Lung (tissue), 12 donors: ENCODE results near the gene B3GNT2. TPM values are rescaled to one million over a fixed set of nuclear protein-coding genes. Genes with fewer than 3 reads are reported as not detected.

Source experiments
- ATAC-seq: fragments of 200-7000 bp; cut with Tn5 transposase; one replicate; pipeline ENCODE4 v1.9.1; 2020; ENCODE audit warnings: moderate number of reproducible peaks; ENCODE audit not compliant: insufficient read depth, low FRiP score
- DNase-seq, 3 donors: peaks; one replicate each; pipeline ENCODE4 v3.0.0-alpha.2; 2013 to 2017
- H3K27ac ChIP-seq, 2 donors: one replicate each; pipeline ENCODE4 v1.5.1; 2013; ENCODE audit warnings: mild to moderate bottlenecking in 2 of 2, moderate library complexity in 2 of 2, control low read depth in 1 of 2, inconsistent platforms in 1 of 2, low read depth in 1 of 2, low read length in 1 of 2
- H3K27me3 ChIP-seq, 3 donors: one replicate each; pipeline ENCODE4 v1.5.1; 2013; ENCODE audit warnings: low read length in 2 of 3; ENCODE audit not compliant: control insufficient read depth in 3 of 3, insufficient read depth in 3 of 3
- H3K36me3 ChIP-seq, 4 donors: one replicate each; pipeline ENCODE4 v1.5.1; 2013; ENCODE audit warnings: low read length in 4 of 4, mild to moderate bottlenecking in 1 of 4, moderate library complexity in 1 of 4; ENCODE audit not compliant: control insufficient read depth in 4 of 4, insufficient read depth in 4 of 4
- H3K4me1 ChIP-seq, 5 donors: one replicate each; pipeline ENCODE4 v1.5.1; 2013; ENCODE audit warnings: low read length in 5 of 5, mild to moderate bottlenecking in 2 of 5, moderate library complexity in 1 of 5; ENCODE audit not compliant: control insufficient read depth in 5 of 5, insufficient read depth in 5 of 5
- H3K4me3 ChIP-seq: one replicate; pipeline ENCODE4 v1.5.1; 2013; ENCODE audit warnings: mild to moderate bottlenecking, control low read depth, moderate library complexity
- H3K9ac ChIP-seq, 2 donors: one replicate each; pipeline ENCODE4 v1.5.1; 2013; ENCODE audit warnings: low read length in 2 of 2, control low read depth in 1 of 2; ENCODE audit not compliant: insufficient read depth in 1 of 2
- H3K9me3 ChIP-seq, 4 donors: one replicate each; pipeline ENCODE4 v1.5.1; 2013; ENCODE audit warnings: low read length in 3 of 4, mild to moderate bottlenecking in 1 of 4, moderate library complexity in 1 of 4; ENCODE audit not compliant: control insufficient read depth in 4 of 4, insufficient read depth in 3 of 4
- WGBS, 2 donors: extraction: QIAGEN DNeasy Blood & Tissue Kit; methylation state at CpG; one replicate each; pipeline ENCODE4 v1.1.7; 2013; 5-methylcytosine and 5-hydroxymethylcytosine counted together
- polyA plus RNA-seq, 2 donors: library from polyadenylated mRNA; stranded (reverse); fragments of 200-250 nt; gene quantifications; one replicate each; pipeline ENCODE4 v1.2.1, GENCODE V29; 2013
- total RNA-seq, 2 donors: library from RNA; depleted of rRNA in 1 of 2; stranded (reverse); fragments of >200 nt in 1 of 2; gene quantifications; one replicate each; pipeline ENCODE4 v1.2.1, GENCODE V29; 2014 to 2021
- TF ChIP-seq, protein P1 (sequence below): IDR thresholded peaks from 2 replicates; pipeline ENCODE4 v1.5.1; 2012; ENCODE audit warnings: mild to moderate bottlenecking; ENCODE audit errors: control extremely low read depth, extremely low read depth
- donor health status: control.
- donor health status: control.
- donor health status: Bipolar disorder and iron deficiency.
- donor health status: healthy.
- donor health status: DM: yes; HTN: yes; CAD: no.

B3GNT2 gene
- total and polyA plus RNA-seq, 4 donors, result 11.4 to 41.8 (median 25.4) TPM

DNA sequence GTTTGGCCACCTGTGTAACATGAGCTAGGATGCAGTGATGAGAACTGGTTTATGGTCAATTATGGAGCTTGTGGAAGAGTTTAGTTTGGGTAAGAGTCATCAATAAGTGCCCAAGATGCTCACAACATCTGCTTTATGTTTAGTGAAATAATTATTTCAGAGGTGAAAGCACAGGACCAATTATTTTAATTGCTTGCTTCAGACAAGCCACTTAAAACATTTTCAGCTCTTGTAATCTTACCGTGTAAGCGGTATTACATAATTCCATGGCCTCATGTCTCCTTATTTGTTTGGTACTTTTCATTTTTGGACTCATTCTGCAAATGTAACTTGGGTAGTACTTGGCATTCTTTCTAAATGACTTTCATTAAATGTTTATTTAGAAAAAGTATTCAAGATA is 5.4 kb downstream of the B3GNT2 start:
- ATAC-seq, result peak; percentile 15
- WGBS, 2 donors, result 36 to 49% methylated on average over 2 of the region's 2 CpGs
- no peak overlapping the region for H3K4me3 ChIP-seq

GRCh38 chr2:62202019-62202722 is 6.3 kb downstream of the B3GNT2 start:
- Histone ChIP-seq H3K27me3 (no peaks in the 10 kb centered on the region), H3K9me3 (no peaks in the 10 kb centered on the region), H3K27ac (peak overlapping the region in 1 of 2 donors; percentile 72), H3K4me1 (peaks cover 0 to 42% (median 16%) of the 10 kb centered on the region in 5 donors), H3K36me3 (no peaks in the 10 kb centered on the region), H3K4me3 (no peak overlapping the region), H3K9ac (no peak overlapping the region)
- DNase-seq, result no peak
- TF ChIP-seq, protein P1, sequence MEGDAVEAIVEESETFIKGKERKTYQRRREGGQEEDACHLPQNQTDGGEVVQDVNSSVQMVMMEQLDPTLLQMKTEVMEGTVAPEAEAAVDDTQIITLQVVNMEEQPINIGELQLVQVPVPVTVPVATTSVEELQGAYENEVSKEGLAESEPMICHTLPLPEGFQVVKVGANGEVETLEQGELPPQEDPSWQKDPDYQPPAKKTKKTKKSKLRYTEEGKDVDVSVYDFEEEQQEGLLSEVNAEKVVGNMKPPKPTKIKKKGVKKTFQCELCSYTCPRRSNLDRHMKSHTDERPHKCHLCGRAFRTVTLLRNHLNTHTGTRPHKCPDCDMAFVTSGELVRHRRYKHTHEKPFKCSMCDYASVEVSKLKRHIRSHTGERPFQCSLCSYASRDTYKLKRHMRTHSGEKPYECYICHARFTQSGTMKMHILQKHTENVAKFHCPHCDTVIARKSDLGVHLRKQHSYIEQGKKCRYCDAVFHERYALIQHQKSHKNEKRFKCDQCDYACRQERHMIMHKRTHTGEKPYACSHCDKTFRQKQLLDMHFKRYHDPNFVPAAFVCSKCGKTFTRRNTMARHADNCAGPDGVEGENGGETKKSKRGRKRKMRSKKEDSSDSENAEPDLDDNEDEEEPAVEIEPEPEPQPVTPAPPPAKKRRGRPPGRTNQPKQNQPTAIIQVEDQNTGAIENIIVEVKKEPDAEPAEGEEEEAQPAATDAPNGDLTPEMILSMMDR, result no peak
- whole genome bisulfite sequencing, 2 donors, result 64 to 72% methylated on average over 9 of the region's 9 CpGs
- ATAC-seq, result no peak

More for the DNA sequence above, 5.4 kb downstream of the B3GNT2 start:
- peak in 2 of 3 donors; percentile 27 to 47 for DNase-seq
- Histone ChIP-seq H3K9me3 (no peaks in the 10 kb centered on the region), H3K27me3 (no peaks in the 10 kb centered on the region), H3K27ac (no peak overlapping the region), H3K36me3 (no peaks in the 10 kb centered on the region), H3K4me1 (peaks cover 0 to 40% (median 16%) of the 10 kb centered on the region in 5 donors), H3K9ac (no peak overlapping the region)
- TF ChIP-seq, protein P1, result no peak

GRCh38 chr2:62202729-62203128 is 6.8 kb downstream of the B3GNT2 start:
- TF ChIP-seq, protein P1, result no peak
- Histone ChIP-seq H3K36me3 (no peaks in the 10 kb centered on the region), H3K27ac (peak overlapping the region in 1 of 2 donors; percentile 72), H3K9ac (no peak overlapping the region), H3K9me3 (no peaks in the 10 kb centered on the region), H3K4me1 (peaks cover 2 to 47% (median 16%) of the 10 kb centered on the region in 5 donors), H3K4me3 (no peak overlapping the region), H3K27me3 (no peaks in the 10 kb centered on the region)
- WGBS, 2 donors, result 35 to 39% methylated on average over 1 of the region's 1 CpG
- DNase-seq (no peak), ATAC-seq (no peak)
